HG03432 (cell line): Measurements from ENCODE around the gene KYNU.
"Not testable (repeated sequence)": the region's sequence is repeated elsewhere in the genome, so short reads cannot be mapped to it uniquely, and the experiment has no call there.

Source experiments
- ATAC-seq: cut with Tn5 transposase; IDR thresholded peaks from one replicate; pipeline ENCODE4 v1.9.1; 2021; ENCODE audit warnings: mild to moderate bottlenecking, moderate library complexity; ENCODE audit not compliant: unreplicated experiment

The KYNU gene

GRCh38 chr2:142914507-142915313 lies 37.2 kb downstream of the KYNU start:
- peak; percentile 100 for ATAC-seq

GRCh38 chr2:142915502-142915901 lies 38.0 kb downstream of the KYNU start:
- peak; percentile 1 for ATAC-seq

- ATAC-seq = no peak
Measured at GRCh38 chr2:142918624-142919023, 41.2 kb downstream of the KYNU start.

GRCh38 chr2:142920571-142920970 lies 43.1 kb downstream of the KYNU start:
- ATAC-seq = no peak

GRCh38 chr2:142926445-142926844 lies 49.0 kb downstream of the KYNU start:
- no peak for ATAC-seq

- ATAC-seq = no peak
Measured at GRCh38 chr2:142930835-142931398, 53.5 kb downstream of the KYNU start.

GRCh38 chr2:142933916-142934315 lies 56.5 kb downstream of the KYNU start:
- no peak for ATAC-seq

GRCh38 chr2:142935563-142936089 lies 58.2 kb downstream of the KYNU start:
- ATAC-seq = no peak

- no peak for ATAC-seq
Measured at GRCh38 chr2:142936629-142937028, 59.2 kb downstream of the KYNU start.

GRCh38 chr2:142937347-142937746 lies 59.9 kb downstream of the KYNU start:
- no peak for ATAC-seq

GRCh38 chr2:142938240-142938639 lies 60.8 kb downstream of the KYNU start:
- no peak for ATAC-seq

GRCh38 chr2:142940606-142941223 lies 63.3 kb downstream of the KYNU start:
- peak; percentile 48 for ATAC-seq

GRCh38 chr2:142942690-142943089 lies 65.2 kb downstream of the KYNU start:
- no peak for ATAC-seq

GRCh38 chr2:142944264-142944663 lies 66.8 kb downstream of the KYNU start:
- no peak for ATAC-seq

- no peak for ATAC-seq
Measured at GRCh38 chr2:142944721-142945120, 67.3 kb downstream of the KYNU start.

GRCh38 chr2:142946941-142947340 lies 69.5 kb downstream of the KYNU start:
- ATAC-seq = no peak

GRCh38 chr2:142948723-142949122 lies 71.3 kb downstream of the KYNU start:
- not testable (repeated sequence) for ATAC-seq

GRCh38 chr2:142950323-142950722 lies 72.9 kb downstream of the KYNU start:
- ATAC-seq = not testable (repeated sequence)

GRCh38 chr2:142951190-142952007 lies 73.9 kb downstream of the KYNU start:
- no peak for ATAC-seq

- no peak for ATAC-seq
Measured at GRCh38 chr2:142952018-142952417, 74.6 kb downstream of the KYNU start.
